HepG2 (cell line): Measurements from ENCODE around the gene AUNIP. TPM values are rescaled to one million over a fixed set of nuclear protein-coding genes. Genes with fewer than 3 reads are reported as not detected.
A peak's percentile ranks its signal among the peaks of the same experiment; 100 is the strongest.

Experiments
- ATAC-seq: fragments of 200-7000 bp; cut with Tn5 transposase; 3 replicates; pipeline ENCODE4 v1.9.1; 2020; ENCODE audit warnings: mild to moderate bottlenecking, moderate library complexity
- BruUV-seq: library from RNA; stranded (reverse); fragments of 400-500 nt; replicated peaks from 2 replicates; lab custom pipeline; 2021; lab: Mats Ljungman, UMichigan
- CTCF ChIA-PET: fragments of 300-600 bp; formaldehyde crosslinking; extraction: SDS; loops from one replicate; lab custom pipeline; 2021; ENCODE audit warnings: low total read pairs, inconsistent platforms, low intra/inter-chr PET ratio; lab: Yijun Ruan, JAX
- POLR2A ChIA-PET: fragments of 350-600 bp; sonication (Branson Sonifier 250); formaldehyde crosslinking; loops from one replicate; lab custom pipeline; 2020; ENCODE audit warnings: antibody characterized with exemption, inconsistent platforms; lab: Yijun Ruan, JAX
- DNase-seq: peaks from one replicate; pipeline ENCODE4 v3.0.0-alpha.2; 2015; ENCODE audit warnings: low spot score
- FAIRE-seq: peaks from 3 replicates; lab custom pipeline; 2011; peaks lifted over from hg19 to GRCh38; lab: Jason Lieb, UNC
- H2AFZ ChIP-seq: one replicate; pipeline ENCODE4 v1.6.1; 2011; ENCODE audit warnings: low read length, inconsistent platforms
- H3K27ac ChIP-seq: fragments of 300-600 bp; 3 replicates; pipeline ENCODE4 v1.8.0; 2011; ENCODE audit warnings: mixed run types, mild to moderate bottlenecking, mixed read lengths, low read length, inconsistent platforms; ENCODE audit not compliant: insufficient read depth; ENCODE audit errors: extremely low read length
- H3K27me3 ChIP-seq, 2 experiments: fragments of 200-600 bp in 1 of 2; 2 replicates in 1 of 2; 3 replicates in 1 of 2; pipeline versions ENCODE4 v1.6.0 to v1.8.0; 2011; ENCODE audit warnings: low read length in 2 of 2, mild to moderate bottlenecking in 2 of 2, moderate library complexity in 2 of 2, inconsistent platforms in 1 of 2; ENCODE audit not compliant: insufficient read depth in 2 of 2, control insufficient read depth in 1 of 2
- H3K36me3 ChIP-seq, 2 experiments: fragments of 200-600 bp in 1 of 2; replicated peaks in 1 of 2; 2 replicates in 1 of 2; 3 replicates in 1 of 2; pipeline versions ENCODE4 v1.5.1 to v1.8.0; 2011; ENCODE audit warnings: low read length in 2 of 2, inconsistent platforms in 1 of 2; ENCODE audit not compliant: insufficient read depth in 2 of 2, control insufficient read depth in 1 of 2
- H3K4me1 ChIP-seq: 2 replicates; pipeline ENCODE4 v1.5.1; 2012; ENCODE audit warnings: low read length, inconsistent platforms; ENCODE audit not compliant: insufficient read depth
- H3K4me2 ChIP-seq: 2 replicates; pipeline ENCODE4 v1.6.0; 2011; ENCODE audit warnings: low read depth, low read length, inconsistent platforms
- H3K4me3 ChIP-seq, 3 experiments: fragments of 200-600 bp in 1 of 3; sonication (generic), shearing (Covaris generic) in 1 of 3; replicated peaks in 1 of 3; 2 replicates each; pipeline ENCODE4 v1.5.1; 2011 to 2016; ENCODE audit warnings: low read length in 3 of 3, inconsistent platforms in 2 of 3, low read depth in 2 of 3, mild to moderate bottlenecking in 2 of 3, control low read depth in 1 of 3, mixed read lengths in 1 of 3; ENCODE audit not compliant: insufficient read depth in 1 of 3
- H3K79me2 ChIP-seq: one replicate; pipeline ENCODE4 v1.6.1; 2011; ENCODE audit warnings: low read length, inconsistent platforms; ENCODE audit not compliant: insufficient read depth
- H3K9ac ChIP-seq: 2 replicates; pipeline ENCODE4 v1.6.0; 2011; ENCODE audit warnings: mild to moderate bottlenecking, low read depth, low read length, inconsistent platforms; ENCODE audit not compliant: insufficient read depth
- H3K9me3 ChIP-seq: 2 replicates; pipeline ENCODE4 v1.5.1; 2012; ENCODE audit warnings: mild to moderate bottlenecking, low read length
- H4K20me1 ChIP-seq: 2 replicates; pipeline ENCODE4 v1.6.0; 2011; ENCODE audit warnings: inconsistent platforms, mild to moderate bottlenecking, low read length, moderate library complexity; ENCODE audit not compliant: insufficient read depth
- CEBPB ChIP-seq: IDR thresholded peaks from 2 replicates; pipeline ENCODE4 v1.6.1; 2011; ENCODE audit warnings: low read depth, low read length, improper control_type of control experiment, borderline replicate concordance
- CEBPG ChIP-seq: IDR thresholded peaks from 2 replicates; pipeline ENCODE4 v1.6.1; 2016
- KDM1A ChIP-seq: IDR thresholded peaks from 2 replicates; pipeline ENCODE4 v1.6.1; 2016; ENCODE audit warnings: missing compliant biosample characterization
- KLF12 ChIP-seq: sonication (generic); formaldehyde crosslinking; IDR thresholded peaks from 2 replicates; pipeline ENCODE4 v1.4.0; 2020; ENCODE audit warnings: missing genetic modification reagents, borderline replicate concordance
- MIER2 ChIP-seq: IDR thresholded peaks from 2 replicates; pipeline ENCODE4 v1.6.1; 2016; ENCODE audit warnings: missing biosample characterization, missing genetic modification reagents
- PHF8 ChIP-seq: sonication (generic); formaldehyde crosslinking; IDR thresholded peaks from 2 replicates; pipeline ENCODE4 v1.5.0; 2020; ENCODE audit warnings: missing genetic modification reagents
- RCOR2 ChIP-seq: IDR thresholded peaks from 2 replicates; pipeline ENCODE4 v1.6.1; 2016; ENCODE audit warnings: missing biosample characterization, missing genetic modification reagents
- RNF2 ChIP-seq: fragments of 450-650 bp; conservative IDR thresholded peaks from 2 replicates; pipeline ENCODE4 v1.6.1; 2016; ENCODE audit warnings: low read depth
- SAP130 ChIP-seq: IDR thresholded peaks from 2 replicates; pipeline ENCODE4 v1.6.1; 2016; ENCODE audit warnings: low read depth
- ZFP36 ChIP-seq: fragments of 150-350 bp; IDR thresholded peaks from 2 replicates; pipeline ENCODE4 v1.6.1; 2018; ENCODE audit warnings: borderline replicate concordance, low read length, low read depth; ENCODE audit not compliant: partially characterized antibody
- ZNF205 ChIP-seq: IDR thresholded peaks from 2 replicates; pipeline ENCODE4 v1.6.1; 2018; ENCODE audit warnings: missing biosample characterization, missing genetic modification reagents
- ZNF510 ChIP-seq: sonication (generic); formaldehyde crosslinking; IDR thresholded peaks from 2 replicates; pipeline ENCODE4 v1.4.0; 2020; ENCODE audit warnings: low read depth, mild to moderate bottlenecking, missing genetic modification reagents
- ZNF619 ChIP-seq: sonication (generic); formaldehyde crosslinking; IDR thresholded peaks from 2 replicates; pipeline ENCODE4 v1.4.0; 2020; ENCODE audit warnings: mild to moderate bottlenecking, missing genetic modification reagents
- ZNF629 ChIP-seq: sonication (generic); formaldehyde crosslinking; conservative IDR thresholded peaks from 2 replicates; pipeline ENCODE4 v1.5.0; 2020; ENCODE audit warnings: missing genetic modification reagents
- ZNF768 ChIP-seq: sonication (generic); formaldehyde crosslinking; IDR thresholded peaks from 2 replicates; pipeline ENCODE4 v1.4.0; 2020; ENCODE audit warnings: missing genetic modification reagents
- WGBS: methylation state at CpG from one replicate; pipeline ENCODE4 v1.1.6; 2017; ENCODE audit warnings: low lambda C conversion rate; 5-methylcytosine and 5-hydroxymethylcytosine counted together
- in situ Hi-C: cut with HindIII; loops from 2 replicates; pipeline ENCODE4 v1.10.0; 2017; ENCODE audit warnings: low pct_unique_long_range_greater_than_20kb; ENCODE audit not compliant: extremely low pct_ligation_motif_present
- intact Hi-C: fragments of 100-400 bp; cut with micrococcal nuclease; formaldehyde crosslinking; loops from one replicate; pipeline ENCODE4 v1.10.0; 2022; ENCODE audit not compliant: unreplicated experiment
- polyA plus RNA-seq, 8 experiments: library from polyadenylated mRNA; depleted of rRNA in 3 of 8; stranded (reverse) in 7 of 8; unstranded in 1 of 8; fragments of >200 nt; fragmentation: Illumina TruSeq in 4 of 8; extraction: Trizol in 4 of 8; gene quantifications; 2 replicates each; pipeline versions ENCODE4 v1.2.1 to v1.2.3, GENCODE V29; 2011 to 2016; ENCODE audit warnings: low read depth in 4 of 8, missing spikeins in 1 of 8, mixed read lengths in 1 of 8; ENCODE audit not compliant: insufficient read depth in 1 of 8
- total RNA-seq, 5 experiments: library from RNA; depleted of rRNA; stranded (reverse); fragments of >200 nt; fragmentation: Illumina TruSeq; extraction: Trizol; gene quantifications; 2 replicates each; pipeline ENCODE4 v1.2.3, GENCODE V29; 2016; ENCODE audit warnings: low read depth in 1 of 5
- TF ChIP-seq, protein P1 (sequence below): sonication (generic); formaldehyde crosslinking; IDR thresholded peaks from 2 replicates; pipeline ENCODE4 v1.5.1; 2020; ENCODE audit warnings: mild to moderate bottlenecking, missing genetic modification reagents, moderate library complexity
- TF ChIP-seq, protein P2 (sequence below): sonication (generic); formaldehyde crosslinking; IDR thresholded peaks from 2 replicates; pipeline ENCODE4 v1.4.0; 2020; ENCODE audit warnings: low read depth, mild to moderate bottlenecking, missing genetic modification reagents
- TF ChIP-seq, protein P3 (sequence below): IDR thresholded peaks from 2 replicates; pipeline ENCODE4 v1.6.1; 2016; ENCODE audit warnings: low read depth, control low read depth
- TF ChIP-seq, protein P4 (sequence below): sonication (generic); formaldehyde crosslinking; IDR thresholded peaks from 2 replicates; pipeline ENCODE4 v1.4.0; 2020; ENCODE audit warnings: missing genetic modification reagents, mild to moderate bottlenecking, borderline replicate concordance

The AUNIP gene
- total and polyA plus RNA-seq, 2 of the 13 experiments (the other 11 are each of a cell fraction or from before 2014, with no cell fraction given), result 3.8 to 12.3 TPM

DNA sequence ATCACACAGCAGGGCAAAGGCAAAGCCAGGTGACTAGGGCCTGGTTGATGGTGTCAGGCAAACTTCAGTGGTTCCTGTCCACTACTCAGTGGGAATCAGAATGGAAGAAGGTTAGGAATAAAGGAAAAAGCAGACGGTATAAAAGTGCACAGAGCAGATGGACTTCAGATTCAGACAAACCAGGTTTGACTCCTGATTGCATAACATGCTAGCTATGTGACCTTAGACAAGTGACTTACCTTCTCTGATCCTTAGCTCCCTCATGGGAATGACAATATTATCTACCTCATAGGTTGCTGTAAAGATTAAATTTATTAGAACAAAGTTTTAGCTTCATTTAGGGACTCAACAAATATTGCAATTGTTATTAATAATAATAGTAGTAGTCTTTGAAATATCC is 11.4 kb upstream of the AUNIP start:
- DNase-seq, result no peak
- FAIRE-seq, result no peak
- POLR2A ChIA-PET, result interaction anchor here (1.0 kb wide), 1 partner anchor 9 kb away, joined by 4 read pairs; no protein-coding TSS in a partner anchor
- Histone ChIP-seq H2AFZ (no peak overlapping the region), H3K4me2 (peak overlapping the region; percentile 81), H3K9ac (no peak overlapping the region), H3K27me3 (no peaks in the 10 kb centered on the region; a peak in 1 of 5 replicates), H3K4me3 (peak overlapping the region in 2 of 3 experiments; percentile 31 to 56; a peak in 2 of 6 replicates), H3K79me2 (peaks cover 22% of the 10 kb centered on the region), H3K9me3 (no peaks in the 10 kb centered on the region), H3K4me1 (peaks cover 90% of the 10 kb centered on the region), H3K36me3 (no peaks in the 10 kb centered on the region), H3K27ac (peak overlapping the region; percentile 76), H4K20me1 (no peaks in the 10 kb centered on the region)
- WGBS, result 13% methylated on average over 1 of the region's 1 CpG
- in situ Hi-C loops (no loop called here), intact Hi-C loops (no loop called here)
- ATAC-seq, result no peak
- no TSS peak for BruUV-seq
- CTCF ChIA-PET, result no interaction called here
- TF ChIP-seq, protein P1, sequence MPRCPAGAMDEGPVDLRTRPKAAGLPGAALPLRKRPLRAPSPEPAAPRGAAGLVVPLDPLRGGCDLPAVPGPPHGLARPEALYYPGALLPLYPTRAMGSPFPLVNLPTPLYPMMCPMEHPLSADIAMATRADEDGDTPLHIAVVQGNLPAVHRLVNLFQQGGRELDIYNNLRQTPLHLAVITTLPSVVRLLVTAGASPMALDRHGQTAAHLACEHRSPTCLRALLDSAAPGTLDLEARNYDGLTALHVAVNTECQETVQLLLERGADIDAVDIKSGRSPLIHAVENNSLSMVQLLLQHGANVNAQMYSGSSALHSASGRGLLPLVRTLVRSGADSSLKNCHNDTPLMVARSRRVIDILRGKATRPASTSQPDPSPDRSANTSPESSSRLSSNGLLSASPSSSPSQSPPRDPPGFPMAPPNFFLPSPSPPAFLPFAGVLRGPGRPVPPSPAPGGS, result no peak
- TF ChIP-seq CEBPG (CRISPR knock-in tag) (peak; percentile 80), KDM1A (CRISPR knock-in tag) (peak; percentile 45; the same call in 1 of the 2 replicates), RCOR2 (CRISPR knock-in tag) (peak; percentile 83; the same call in 1 of the 2 replicates), ZNF768 (peak; percentile 92; the same call in 1 of the 2 replicates), CEBPB (peak; percentile 48; the same call in 1 of the 2 replicates), KLF12 (CRISPR knock-in tag) (0 out of 2 replicates have a peak, but pooled peaks have one; percentile 50), ZFP36 (peak; percentile 23), ZNF629 (CRISPR knock-in tag) (0 out of 2 replicates have a peak, but pooled peaks have one; percentile 4), PHF8 (CRISPR knock-in tag) (0 out of 2 replicates have a peak, but pooled peaks have one; percentile 18), ZNF619 (CRISPR knock-in tag) (no peak), RNF2 (no peak), ZNF205 (CRISPR knock-in tag) (no peak), MIER2 (0 out of 2 replicates have a peak, but pooled peaks have one; percentile 11), SAP130 (CRISPR knock-in tag) (0 out of 2 replicates have a peak, but pooled peaks have one; percentile 6), ZNF510 (CRISPR knock-in tag) (0 out of 2 replicates have a peak, but pooled peaks have one; percentile 13)
- TF ChIP-seq, protein P2, sequence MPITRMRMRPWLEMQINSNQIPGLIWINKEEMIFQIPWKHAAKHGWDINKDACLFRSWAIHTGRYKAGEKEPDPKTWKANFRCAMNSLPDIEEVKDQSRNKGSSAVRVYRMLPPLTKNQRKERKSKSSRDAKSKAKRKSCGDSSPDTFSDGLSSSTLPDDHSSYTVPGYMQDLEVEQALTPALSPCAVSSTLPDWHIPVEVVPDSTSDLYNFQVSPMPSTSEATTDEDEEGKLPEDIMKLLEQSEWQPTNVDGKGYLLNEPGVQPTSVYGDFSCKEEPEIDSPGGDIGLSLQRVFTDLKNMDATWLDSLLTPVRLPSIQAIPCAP, result no peak
- TF ChIP-seq, protein P3, sequence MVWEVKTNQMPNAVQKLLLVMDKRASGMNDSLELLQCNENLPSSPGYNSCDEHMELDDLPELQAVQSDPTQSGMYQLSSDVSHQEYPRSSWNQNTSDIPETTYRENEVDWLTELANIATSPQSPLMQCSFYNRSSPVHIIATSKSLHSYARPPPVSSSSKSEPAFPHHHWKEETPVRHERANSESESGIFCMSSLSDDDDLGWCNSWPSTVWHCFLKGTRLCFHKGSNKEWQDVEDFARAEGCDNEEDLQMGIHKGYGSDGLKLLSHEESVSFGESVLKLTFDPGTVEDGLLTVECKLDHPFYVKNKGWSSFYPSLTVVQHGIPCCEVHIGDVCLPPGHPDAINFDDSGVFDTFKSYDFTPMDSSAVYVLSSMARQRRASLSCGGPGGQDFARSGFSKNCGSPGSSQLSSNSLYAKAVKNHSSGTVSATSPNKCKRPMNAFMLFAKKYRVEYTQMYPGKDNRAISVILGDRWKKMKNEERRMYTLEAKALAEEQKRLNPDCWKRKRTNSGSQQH, result 0 out of 2 replicates have a peak, but pooled peaks have one; percentile 52
- TF ChIP-seq, protein P4, sequence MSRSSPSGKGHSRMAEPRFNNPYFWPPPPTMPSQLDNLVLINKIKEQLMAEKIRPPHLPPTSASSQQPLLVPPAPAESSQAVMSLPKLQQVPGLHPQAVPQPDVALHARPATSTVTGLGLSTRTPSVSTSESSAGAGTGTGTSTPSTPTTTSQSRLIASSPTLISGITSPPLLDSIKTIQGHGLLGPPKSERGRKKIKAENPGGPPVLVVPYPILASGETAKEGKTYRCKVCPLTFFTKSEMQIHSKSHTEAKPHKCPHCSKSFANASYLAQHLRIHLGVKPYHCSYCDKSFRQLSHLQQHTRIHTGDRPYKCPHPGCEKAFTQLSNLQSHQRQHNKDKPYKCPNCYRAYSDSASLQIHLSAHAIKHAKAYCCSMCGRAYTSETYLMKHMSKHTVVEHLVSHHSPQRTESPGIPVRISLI (CRISPR knock-in tag), result 0 out of 2 replicates have a peak, but pooled peaks have one; percentile 0
